ENCODE results near the gene JAML. TPM values are rescaled to one million over a fixed set of nuclear protein-coding genes. Genes with fewer than 3 reads are reported as not detected.

The JAML gene
- total RNA-seq, 6 experiments from 2014 or later = 1.5 to 9.1 (median 3.2) TPM

GRCh38 chr11:118147502-118147901 is 77.3 kb downstream of the JAML start:
- H3K4me3 ChIP-seq = no peak overlapping the region
- no peak overlapping the region for H3K27ac ChIP-seq
- no peaks in the 10 kb centered on the region for H3K9me3 ChIP-seq
- peaks cover 0 to 8% (median 0%) of the 10 kb centered on the region in 4 donors for H3K4me1 ChIP-seq
- peaks cover 0 to 10% of the 10 kb centered on the region in 2 donors for H3K27me3 ChIP-seq
- no peaks in the 10 kb centered on the region for H3K36me3 ChIP-seq
- TF ChIP-seq POLR2A (IDR thresholded peaks at IDR 0.05) (no peak), CTCF (IDR thresholded peaks at IDR 0.05) (no peak)
- intact Hi-C loops (cut with DNase I) = loop anchor here in 1 of 2 donors (10.0 kb wide), 1 partner anchor 147 kb away; no protein-coding TSS in a partner anchor
- 71% methylated on average over 2 of the region's 3 CpGs for WGBS (ENCODE audit: insufficient coverage, low coverage, low lambda C conversion rate, missing lambda C conversion rate)
- ATAC-seq = no peak
- DNase-seq = peak in 1 of 3 donors; percentile 17

- no peak for ATAC-seq
- Histone ChIP-seq H3K36me3 (no peaks in the 10 kb centered on the region), H3K4me3 (no peak overlapping the region), H3K27me3 (peaks cover 0 to 7% of the 10 kb centered on the region in 2 donors), H3K4me1 (peaks cover 0 to 7% (median 0%) of the 10 kb centered on the region in 4 donors), H3K9me3 (no peaks in the 10 kb centered on the region), H3K27ac (no peak overlapping the region)
- TF ChIP-seq POLR2A (IDR thresholded peaks at IDR 0.05) (no peak), CTCF (IDR thresholded peaks at IDR 0.05) (no peak)
- no peak for DNase-seq
- WGBS (ENCODE audit: insufficient coverage, low coverage, low lambda C conversion rate, missing lambda C conversion rate) = 82% methylated on average over 3 of the region's 6 CpGs
- intact Hi-C loops (cut with DNase I) = loop anchor here in 1 of 2 donors (10.0 kb wide), 1 partner anchor 148 kb away; no protein-coding TSS in a partner anchor
Measured at GRCh38 chr11:118146554-118146953, 78.3 kb downstream of the JAML start.

- WGBS (ENCODE audit: insufficient coverage, low coverage, low lambda C conversion rate, missing lambda C conversion rate) = 5% methylated on average over 27 of the region's 78 CpGs
- DNase-seq (peak; percentile 92 to 93 (median 93)), ATAC-seq (peak; percentile 98 to 99 (median 98))
- peaks cover 0 to 7% of the 10 kb centered on the region in 2 donors for H3K27me3 ChIP-seq
- no peaks in the 10 kb centered on the region for H3K9me3 ChIP-seq
- H3K36me3 ChIP-seq = no peaks in the 10 kb centered on the region
- intact Hi-C loops (cut with DNase I) = loop anchor here in 1 of 2 donors (10.0 kb wide), 1 partner anchor 149 kb away; no protein-coding TSS in a partner anchor
- peak overlapping the region; percentile 53 to 57 (median 55) for H3K4me3 ChIP-seq
- H3K4me1 ChIP-seq = peaks cover 0 to 7% (median 0%) of the 10 kb centered on the region in 4 donors
- H3K27ac ChIP-seq = no peak overlapping the region
- TF ChIP-seq CTCF (IDR thresholded peaks at IDR 0.05) (peak in 3 of 4 donors; percentile 93 to 99 (median 95)), POLR2A (IDR thresholded peaks at IDR 0.05) (no peak)
Measured at GRCh38 chr11:118145285-118146227, 79.3 kb downstream of the JAML start.

- Histone ChIP-seq H3K27ac (no peak overlapping the region), H3K4me1 (peaks cover 0 to 7% (median 0%) of the 10 kb centered on the region in 4 donors), H3K4me3 (peak overlapping the region in 1 of 3 donors; percentile 57), H3K27me3 (peaks cover 0 to 7% of the 10 kb centered on the region in 2 donors), H3K36me3 (no peaks in the 10 kb centered on the region), H3K9me3 (no peaks in the 10 kb centered on the region)
- DNase-seq = no peak
- 32% methylated on average over 14 of the region's 20 CpGs for WGBS (ENCODE audit: insufficient coverage, low coverage, low lambda C conversion rate, missing lambda C conversion rate)
- TF ChIP-seq POLR2A (IDR thresholded peaks at IDR 0.05) = no peak
- intact Hi-C loops (cut with DNase I) = loop anchor here in 1 of 2 donors (10.0 kb wide), 1 partner anchor 150 kb away; no protein-coding TSS in a partner anchor
- no peak for ATAC-seq
Measured at GRCh38 chr11:118144301-118145268, 80.2 kb downstream of the JAML start.

Small RNAs within 50 kb of the gene (small RNA-seq; reads per million reads assigned to genes)
- 0 reads per million in 2 experiments for gene HSPE1P18

Other genes with a start within 250 kb of the JAML start
- gene IL10RA, start 238.6 kb downstream of the JAML start, total RNA-seq = 10 to 100 TPM in 2 of 6 experiments, 1 to 10 TPM in 4; 4.9 to 17.9 (median 7.4) TPM
- under 1 TPM in 2 of 6 experiments, not detected in 4; 0.35 to 0.51 TPM for gene TMPRSS4, start 147.9 kb downstream of the JAML start, total RNA-seq
- not detected for gene SMIM35, start 138.0 kb downstream of the JAML start, total RNA-seq
- under 1 TPM; 0.11 to 0.30 (median 0.23) TPM for gene SCN4B, start 72.2 kb downstream of the JAML start, total RNA-seq
- not detected for gene SCN2B, start 48.4 kb downstream of the JAML start, total RNA-seq
- gene MPZL3, start 27.4 kb upstream of the JAML start, total RNA-seq = 1 to 10 TPM; 2.7 to 9.3 (median 6.8) TPM
- 10 to 100 TPM; 13.0 to 32.4 (median 21.2) TPM for gene MPZL2, start 39.3 kb upstream of the JAML start, total RNA-seq
- 1 to 10 TPM in 2 of 6 experiments, under 1 TPM in 4; 0.55 to 1.5 (median 0.90) TPM for gene CD3E, start 79.7 kb upstream of the JAML start, total RNA-seq
- under 1 TPM in 4 of 6 experiments, not detected in 2; 0.64 to 0.98 (median 0.89) TPM for gene CD3D, start 117.7 kb upstream of the JAML start, total RNA-seq
- gene CD3G, start 119.3 kb upstream of the JAML start, total RNA-seq = 1 to 10 TPM in 1 of 6 experiments, under 1 TPM in 5; 0.27 to 1.7 (median 0.36) TPM
- gene UBE4A, start 134.6 kb upstream of the JAML start, total RNA-seq = 10 to 100 TPM; 25.5 to 36.9 (median 28.5) TPM
- 100 to 1,000 TPM in 1 of 6 experiments, 10 to 100 TPM in 5; 32.6 to 127 (median 89.5) TPM for gene ATP5MG, start 176.6 kb upstream of the JAML start, total RNA-seq
- gene KMT2A, start 211.5 kb upstream of the JAML start, total RNA-seq = 10 to 100 TPM; 15.5 to 24.9 (median 19.5) TPM